Islet precursor cell (in vitro differentiated cells): ENCODE results near the gene TLE6.
"Not testable (repeated sequence)": the region's sequence is repeated elsewhere in the genome, so short reads cannot be mapped to it uniquely, and the experiment has no call there.

Source experiments
- DNase-seq: peaks from one replicate; pipeline ENCODE4 v3.0.0-alpha.2; 2018

The TLE6 gene

GRCh38 chr19:2977001-2977745 is at the start of gene TLE6:
TLE6 (plus strand) TSS chr19:2977564; CDS start chr19:2978234, 670 bp downstream.
- DNase-seq = peak; percentile 98

DNA sequence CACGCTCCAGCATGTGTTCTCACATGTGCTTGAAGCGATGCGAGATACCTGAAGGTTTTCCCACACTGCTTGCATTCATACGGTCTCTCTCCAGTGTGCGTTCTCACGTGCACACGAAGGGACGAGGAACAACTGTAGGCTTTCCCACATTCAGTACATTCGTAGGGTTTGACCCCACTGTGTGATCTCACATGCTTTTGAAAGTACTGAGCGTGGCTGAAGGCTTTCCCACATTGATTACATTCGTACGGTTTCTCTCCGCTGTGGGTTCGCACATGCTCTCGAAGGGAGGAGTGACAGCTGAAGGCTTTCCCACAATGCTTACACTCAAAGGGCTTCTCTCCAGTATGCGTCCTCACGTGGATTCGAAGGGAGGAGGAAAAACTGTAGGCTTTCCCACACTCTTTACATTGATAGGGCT is 43.9 kb upstream of the TLE6 start:
- DNase-seq = no peak

DNA sequence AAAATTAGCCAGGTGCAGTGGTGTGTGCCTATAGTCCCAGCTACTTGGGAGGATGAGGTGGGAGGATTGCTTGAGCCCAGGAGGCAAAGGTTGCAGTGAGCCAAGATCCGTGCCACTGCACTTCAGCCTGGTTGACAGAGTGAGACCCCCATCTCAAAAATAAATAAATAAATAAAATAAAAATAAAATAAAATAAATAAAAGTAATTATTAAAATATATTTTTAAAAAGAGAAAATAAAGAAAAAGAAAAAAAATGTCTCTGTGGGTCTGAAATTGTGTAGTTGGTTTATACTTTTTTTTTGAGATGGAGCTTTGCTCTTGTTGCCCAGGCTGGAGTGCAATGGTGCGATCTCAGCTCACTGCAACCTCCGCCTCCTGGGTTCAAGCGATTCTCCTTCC is 41.5 kb upstream of the TLE6 start:
- not testable (repeated sequence) for DNase-seq

- DNase-seq = no peak
Observed at GRCh38 chr19:2942928-2943640, 34.3 kb upstream of the TLE6 start.

GRCh38 chr19:2944403-2944774 is 33.0 kb upstream of the TLE6 start:
- DNase-seq = no peak

GRCh38 chr19:2944775-2945574 is 32.4 kb upstream of the TLE6 start, which contains the start of gene ZNF77:
ZNF77 (minus strand) TSS chr19:2944971; CDS start chr19:2944840, 131 bp downstream.
- DNase-seq = peak; percentile 98

GRCh38 chr19:2945575-2946184 is 31.7 kb upstream of the TLE6 start:
- DNase-seq = no peak

DNA sequence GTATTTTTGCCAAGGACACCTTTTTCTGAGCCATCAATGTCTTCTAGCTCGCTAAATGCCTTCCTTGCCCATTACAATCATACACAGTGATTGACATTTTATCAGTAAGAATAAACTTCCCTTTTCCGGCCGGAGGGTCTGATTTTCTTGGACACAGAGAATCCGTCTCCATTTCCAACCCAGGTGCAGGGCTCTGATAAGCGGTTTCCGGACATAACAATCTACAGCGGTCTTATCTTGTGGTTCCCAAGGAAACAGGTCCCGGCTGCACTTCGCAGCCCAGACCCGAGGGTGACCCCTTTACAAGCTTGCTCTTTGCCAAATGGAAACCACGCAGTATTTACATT is 27.5 kb upstream of the TLE6 start:
- peak; percentile 57 for DNase-seq

GRCh38 chr19:2950286-2951124 is 26.9 kb upstream of the TLE6 start:
- DNase-seq = peak; percentile 99

DNA sequence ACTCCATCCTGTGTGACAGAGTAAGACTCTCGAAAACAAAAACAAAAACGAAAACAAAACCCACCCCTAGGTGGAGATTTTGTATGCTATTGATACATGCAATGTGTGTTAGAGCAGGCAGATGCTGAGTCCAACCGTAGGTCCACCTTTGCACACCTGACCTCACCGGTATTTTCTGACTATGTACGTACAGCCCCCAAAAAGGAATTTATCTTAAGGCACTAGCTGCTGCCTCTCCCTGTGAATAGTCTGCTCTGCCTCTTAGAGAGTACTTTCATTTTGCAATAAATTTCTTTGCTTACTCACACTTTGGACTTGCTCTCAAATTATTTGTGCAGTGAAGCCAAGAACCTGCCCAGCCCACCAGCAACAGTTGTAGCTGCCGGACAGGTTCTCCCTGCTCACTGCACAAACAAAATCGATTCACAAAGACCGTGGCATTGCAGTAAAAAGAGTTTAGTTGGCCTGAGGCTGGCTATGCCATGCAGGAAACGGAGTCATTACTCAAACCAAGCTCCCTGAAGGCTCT is 24.3 kb upstream of the TLE6 start:
- peak; percentile 61 for DNase-seq

DNA sequence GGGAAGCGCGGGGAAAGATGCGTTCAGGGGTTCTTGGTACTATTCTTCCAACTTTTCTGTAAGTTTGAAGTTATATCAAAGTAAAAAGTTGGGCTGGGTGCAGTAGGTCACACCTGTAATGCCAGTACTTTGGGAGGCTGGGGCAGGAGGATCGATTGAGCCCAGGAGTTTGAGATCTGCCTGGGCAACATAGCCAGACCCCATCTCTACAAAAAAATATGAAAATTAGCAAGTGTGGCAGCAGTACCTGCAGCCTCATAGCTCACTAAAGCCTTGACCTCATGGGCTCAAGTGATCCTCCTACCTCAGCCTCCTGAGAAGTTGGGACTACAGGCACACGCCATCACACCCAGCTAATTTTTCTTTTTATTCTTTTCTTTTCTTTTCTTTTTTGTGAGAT is 20.2 kb upstream of the TLE6 start:
- DNase-seq = no peak

- DNase-seq = no peak
Observed at GRCh38 chr19:2960120-2960519, 17.2 kb upstream of the TLE6 start.

DNA sequence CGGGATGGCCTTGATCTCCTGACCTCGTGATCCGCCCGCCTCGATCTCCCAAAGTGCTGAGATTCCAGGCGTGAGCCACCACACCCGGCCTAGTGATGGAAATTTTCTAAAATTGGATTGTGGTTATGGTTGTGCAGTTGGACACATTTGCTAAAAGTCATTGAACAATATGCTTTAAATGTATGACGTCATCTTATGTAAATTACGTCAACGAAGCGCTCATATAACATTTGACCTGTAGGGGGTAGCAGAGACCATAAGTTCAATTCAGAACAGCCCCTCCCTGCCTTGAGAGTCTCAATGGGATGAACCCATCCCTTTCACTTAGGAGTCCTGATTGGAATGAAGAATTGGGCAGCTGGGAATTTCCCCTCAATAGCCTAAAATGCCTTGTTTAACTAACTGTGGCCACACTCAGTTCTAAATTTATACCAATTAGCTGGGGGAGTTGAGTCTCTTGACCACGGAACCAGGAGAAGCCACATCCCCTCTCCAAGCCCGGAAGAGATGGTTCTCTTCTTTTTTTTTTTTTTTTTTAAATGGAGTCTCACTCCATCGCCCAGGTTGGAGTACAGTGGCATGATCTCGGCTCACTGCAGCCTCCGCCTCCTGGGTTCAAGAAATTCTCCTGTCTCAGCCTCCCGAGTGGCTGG is 15.2 kb upstream of the TLE6 start:
- peak; percentile 62 for DNase-seq

- DNase-seq = no peak
Observed at GRCh38 chr19:2963122-2963521, 14.2 kb upstream of the TLE6 start.

DNA sequence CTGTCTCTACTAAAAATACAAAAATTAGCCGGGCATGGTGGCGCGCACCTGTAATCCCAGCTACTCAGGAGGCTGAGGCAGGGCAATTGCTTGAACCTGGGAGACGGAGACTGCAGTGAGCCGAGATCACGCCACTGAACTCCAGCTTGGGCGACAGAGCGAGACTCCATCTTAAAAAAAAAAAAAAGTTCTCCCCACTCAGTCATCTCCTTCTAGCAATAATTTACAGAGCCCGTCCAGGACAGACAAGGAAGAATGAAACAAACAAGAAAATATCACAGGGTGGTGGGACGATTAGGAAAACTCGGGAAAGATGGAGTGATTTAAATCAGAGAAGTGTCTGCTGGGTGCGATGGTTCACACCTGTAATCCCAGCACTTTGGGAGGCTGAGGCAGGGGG is 13.7 kb upstream of the TLE6 start:
- DNase-seq = not testable (repeated sequence)

GRCh38 chr19:2964874-2965273 is 12.5 kb upstream of the TLE6 start:
- DNase-seq = no peak

DNA sequence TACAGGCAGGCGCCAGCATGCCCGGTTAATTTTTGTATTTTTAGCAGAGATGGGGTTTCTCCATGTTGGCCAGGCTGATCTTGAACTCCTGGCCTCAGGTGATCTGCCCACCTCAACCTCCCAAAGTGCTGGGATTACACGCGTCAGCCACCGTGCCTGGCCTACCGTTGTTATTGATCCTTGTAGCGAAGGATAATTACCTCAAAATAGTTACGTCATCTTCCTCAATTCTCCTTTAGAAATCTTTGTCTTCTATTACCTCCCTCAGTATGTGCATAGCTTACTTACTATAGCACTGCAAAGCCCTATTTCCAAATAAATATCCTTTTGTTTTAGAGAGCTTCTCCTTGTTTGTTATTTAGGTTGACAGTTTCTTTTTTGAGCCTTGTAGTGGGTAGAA is 9.4 kb upstream of the TLE6 start:
- no peak for DNase-seq

- no peak for DNase-seq
Observed at GRCh38 chr19:2969104-2969504, 8.3 kb upstream of the TLE6 start.

GRCh38 chr19:2970201-2970835 is 7.0 kb upstream of the TLE6 start:
- DNase-seq = no peak

DNA sequence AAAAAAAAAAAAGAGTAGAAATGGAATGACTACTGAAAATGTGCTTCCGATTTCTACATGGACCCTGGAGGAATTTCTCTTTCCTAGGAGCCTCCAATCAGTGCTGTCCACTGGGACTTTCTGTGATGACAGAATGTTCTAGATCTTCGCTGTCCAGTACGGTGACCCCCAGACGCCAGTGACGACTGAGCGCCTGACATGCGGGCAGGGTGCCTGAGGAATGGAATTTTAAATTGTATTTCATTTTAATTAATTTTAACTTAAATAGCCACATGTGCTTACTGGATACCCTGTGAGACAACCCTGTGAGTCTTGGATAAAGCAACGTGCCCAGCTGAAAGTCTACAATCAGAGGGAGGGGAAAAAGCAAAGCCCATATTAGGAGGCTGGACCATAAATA is 4.1 kb upstream of the TLE6 start:
- DNase-seq = no peak
